BJ (cell line): ENCODE measurements around the gene MGAT4B. TPM values are rescaled to one million over a fixed set of nuclear protein-coding genes. Genes with fewer than 3 reads are reported as not detected.

Experiments
- CTCF ChIA-PET: fragments of 350-600 bp; formaldehyde crosslinking; extraction: SDS; loops from one replicate; lab custom pipeline; 2021; ENCODE audit warnings: antibody characterized with exemption, inconsistent platforms; lab: Yijun Ruan, JAX
- POLR2A ChIA-PET: fragments of 300-600 bp; sonication (Branson Sonifier 250); formaldehyde crosslinking; extraction: SDS; loops from one replicate; lab custom pipeline; 2021; ENCODE audit warnings: antibody characterized with exemption; lab: Charles Lee
- DNase-seq: peaks from one replicate; pipeline ENCODE4 v3.0.0-alpha.2; 2011; ENCODE audit warnings: low read depth
- H3K27me3 ChIP-seq: 2 replicates; pipeline ENCODE4 v1.6.0; 2011; ENCODE audit warnings: low read length; ENCODE audit not compliant: control insufficient read depth, insufficient read depth
- H3K36me3 ChIP-seq: 2 replicates; pipeline ENCODE4 v1.5.1; 2011; ENCODE audit warnings: low read length; ENCODE audit not compliant: control insufficient read depth, insufficient read depth
- H3K4me3 ChIP-seq: 2 replicates; pipeline ENCODE4 v1.5.1; 2011; ENCODE audit warnings: low read depth, mild to moderate bottlenecking, control low read depth, low read length
- polyA plus RNA-seq: library from polyadenylated mRNA; depleted of rRNA; stranded (reverse); fragments of >200 nt; gene quantifications from 2 replicates; pipeline ENCODE4 v1.2.3, GENCODE V29; 2011
- TF ChIP-seq, protein P1 (sequence below): IDR thresholded peaks from 2 replicates; pipeline ENCODE4 v1.5.1; 2011; ENCODE audit warnings: low read depth, mild to moderate bottlenecking, control low read depth, inconsistent platforms, low read length, moderate library complexity; ENCODE audit not compliant: insufficient read depth

MGAT4B gene
- polyA plus RNA-seq, 1 experiment, result 131 TPM

DNA sequence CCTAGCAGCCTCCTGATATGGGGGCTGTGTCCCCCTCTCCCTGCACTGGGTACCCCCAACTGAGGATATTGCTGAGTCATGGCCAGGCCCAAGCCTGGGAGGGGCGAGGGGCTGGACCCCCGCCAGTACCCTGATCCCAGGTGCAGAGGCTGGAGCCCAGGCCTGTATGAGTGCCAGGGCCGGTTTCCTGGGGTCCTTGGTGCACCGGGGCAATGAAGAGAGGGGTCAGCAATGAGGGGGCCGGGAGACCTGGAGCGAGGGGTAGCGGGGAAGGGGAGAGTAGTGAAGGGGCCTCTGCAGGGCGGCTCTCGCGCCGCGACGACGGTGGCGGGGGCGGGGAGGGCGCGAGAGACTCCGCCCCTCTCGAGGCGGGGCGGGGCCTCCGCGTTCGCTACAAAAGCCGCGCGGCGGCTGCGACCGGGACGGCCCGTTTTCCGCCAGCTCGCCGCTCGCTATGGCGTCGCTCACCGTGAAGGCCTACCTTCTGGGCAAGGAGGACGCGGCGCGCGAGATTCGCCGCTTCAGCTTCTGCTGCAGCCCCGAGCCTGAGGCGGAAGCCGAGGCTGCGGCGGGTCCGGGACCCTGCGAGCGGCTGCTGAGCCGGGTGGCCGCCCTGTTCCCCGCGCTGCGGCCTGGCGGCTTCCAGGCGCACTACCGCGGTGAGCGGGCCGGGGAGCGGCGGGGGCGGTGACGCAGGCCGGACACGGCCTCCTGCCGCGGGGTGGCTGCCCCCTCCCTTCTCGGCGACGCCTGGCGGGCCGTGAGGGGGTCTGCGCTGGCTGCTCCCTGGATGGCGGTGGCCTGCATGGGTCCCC, 14.0 kb upstream of the MGAT4B start, which contains the start of gene SQSTM1:
Gene SQSTM1, plus strand, starts transcription at position 423 of the 815 bp plus-strand sequence. Its CDS starts 32 bp downstream, at position 455.
- TF ChIP-seq, protein P1, sequence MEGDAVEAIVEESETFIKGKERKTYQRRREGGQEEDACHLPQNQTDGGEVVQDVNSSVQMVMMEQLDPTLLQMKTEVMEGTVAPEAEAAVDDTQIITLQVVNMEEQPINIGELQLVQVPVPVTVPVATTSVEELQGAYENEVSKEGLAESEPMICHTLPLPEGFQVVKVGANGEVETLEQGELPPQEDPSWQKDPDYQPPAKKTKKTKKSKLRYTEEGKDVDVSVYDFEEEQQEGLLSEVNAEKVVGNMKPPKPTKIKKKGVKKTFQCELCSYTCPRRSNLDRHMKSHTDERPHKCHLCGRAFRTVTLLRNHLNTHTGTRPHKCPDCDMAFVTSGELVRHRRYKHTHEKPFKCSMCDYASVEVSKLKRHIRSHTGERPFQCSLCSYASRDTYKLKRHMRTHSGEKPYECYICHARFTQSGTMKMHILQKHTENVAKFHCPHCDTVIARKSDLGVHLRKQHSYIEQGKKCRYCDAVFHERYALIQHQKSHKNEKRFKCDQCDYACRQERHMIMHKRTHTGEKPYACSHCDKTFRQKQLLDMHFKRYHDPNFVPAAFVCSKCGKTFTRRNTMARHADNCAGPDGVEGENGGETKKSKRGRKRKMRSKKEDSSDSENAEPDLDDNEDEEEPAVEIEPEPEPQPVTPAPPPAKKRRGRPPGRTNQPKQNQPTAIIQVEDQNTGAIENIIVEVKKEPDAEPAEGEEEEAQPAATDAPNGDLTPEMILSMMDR, result no peak
- peak within 1 kb of the TSS; percentile 99 for H3K4me3 ChIP-seq
- ChIA-PET CTCF (interaction anchor here (0.7 to 1.2 kb wide), 2 partner anchors 12 to 701 kb away, joined by 3 read pairs; no protein-coding TSS in a partner anchor), POLR2A (interaction anchor here (0.6 to 1.2 kb wide), 4 partner anchors 14 to 197 kb away, joined by 3 read pairs; no protein-coding TSS in a partner anchor)
- H3K27me3 ChIP-seq, result no peaks in the 10 kb centered on the region
- peaks cover 33% of the 10 kb centered on the region for H3K36me3 ChIP-seq
- DNase-seq, result no peak

DNA sequence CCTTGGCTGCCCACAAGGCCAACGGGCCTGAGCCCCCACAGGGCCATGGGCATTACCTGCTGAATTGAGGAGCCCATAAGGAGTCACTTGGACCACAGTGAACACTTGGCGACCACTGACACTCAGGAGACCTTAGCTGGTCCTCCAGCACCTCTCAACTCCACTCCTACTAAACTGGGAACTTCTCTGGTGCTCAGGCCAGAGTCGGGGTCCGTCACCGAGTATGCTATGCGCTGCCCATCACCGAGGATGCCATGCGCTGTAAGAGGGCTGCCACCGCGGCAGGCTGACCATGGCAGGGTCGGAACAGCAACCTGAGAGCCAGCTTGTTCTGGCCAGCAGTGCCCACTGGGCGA, 13.4 kb upstream of the MGAT4B start:
- H3K27me3 ChIP-seq, result no peaks in the 10 kb centered on the region
- CTCF ChIA-PET, result interaction anchor here (1.2 kb wide), 1 partner anchor 13 kb away, joined by 3 read pairs; no protein-coding TSS in a partner anchor
- DNase-seq, result no peak
- peaks cover 27% of the 10 kb centered on the region for H3K36me3 ChIP-seq
- POLR2A ChIA-PET, result interaction anchor here (0.6 to 1.2 kb wide), 3 partner anchors 13 to 196 kb away, joined by 3 read pairs; no protein-coding TSS in a partner anchor
- TF ChIP-seq, protein P1, result no peak
- peak overlapping the region; percentile 99 for H3K4me3 ChIP-seq

DNA sequence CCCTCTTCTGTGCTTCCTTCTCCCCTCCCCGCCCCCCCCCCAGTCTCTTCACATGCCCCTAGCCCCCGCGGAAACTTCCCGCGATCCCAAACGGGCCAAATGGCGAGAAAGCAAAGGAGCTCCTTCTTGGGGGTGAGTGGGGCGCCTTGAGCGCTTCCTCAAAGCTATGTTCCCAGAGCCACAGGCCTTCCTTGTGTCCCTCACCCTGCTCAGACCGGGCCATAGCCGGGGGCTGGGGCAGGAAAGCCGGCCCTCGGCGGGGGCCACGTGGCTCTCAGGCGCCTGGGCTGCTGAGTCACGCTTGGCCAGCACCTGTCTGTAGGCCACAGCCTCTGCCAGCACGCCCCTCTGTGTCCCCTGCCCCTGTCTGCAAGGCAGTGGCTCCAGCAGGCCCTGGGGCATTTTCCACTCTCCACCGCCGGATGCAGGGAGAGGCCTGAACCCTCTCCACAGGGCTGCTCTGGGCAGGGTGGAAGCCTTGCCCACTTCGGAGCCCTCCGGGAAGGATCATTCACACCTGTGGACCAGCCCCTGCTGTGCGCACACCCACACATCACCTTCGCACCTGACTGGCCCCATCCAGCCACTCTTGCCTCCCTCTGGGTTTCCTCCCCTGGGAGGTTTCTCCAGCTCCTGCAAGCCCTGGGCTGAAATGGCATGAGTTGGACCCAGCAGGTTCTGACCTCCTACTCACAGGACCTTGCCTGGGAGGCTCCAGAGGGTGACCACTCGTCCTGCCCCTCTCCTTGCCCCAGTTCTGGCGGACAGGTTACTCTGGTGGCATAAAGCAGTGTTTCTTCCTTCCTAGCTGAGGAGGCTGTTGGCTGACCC, 12.8 kb upstream of the MGAT4B start:
- CTCF ChIA-PET, result no interaction called here
- Histone ChIP-seq H3K4me3 (peak overlapping the region; percentile 99), H3K27me3 (no peaks in the 10 kb centered on the region), H3K36me3 (peaks cover 23% of the 10 kb centered on the region)
- TF ChIP-seq, protein P1, result no peak
- DNase-seq, result no peak
- POLR2A ChIA-PET, result interaction anchor here (1.2 kb wide), 1 partner anchor 12 kb away, joined by 3 read pairs; no protein-coding TSS in a partner anchor

DNA sequence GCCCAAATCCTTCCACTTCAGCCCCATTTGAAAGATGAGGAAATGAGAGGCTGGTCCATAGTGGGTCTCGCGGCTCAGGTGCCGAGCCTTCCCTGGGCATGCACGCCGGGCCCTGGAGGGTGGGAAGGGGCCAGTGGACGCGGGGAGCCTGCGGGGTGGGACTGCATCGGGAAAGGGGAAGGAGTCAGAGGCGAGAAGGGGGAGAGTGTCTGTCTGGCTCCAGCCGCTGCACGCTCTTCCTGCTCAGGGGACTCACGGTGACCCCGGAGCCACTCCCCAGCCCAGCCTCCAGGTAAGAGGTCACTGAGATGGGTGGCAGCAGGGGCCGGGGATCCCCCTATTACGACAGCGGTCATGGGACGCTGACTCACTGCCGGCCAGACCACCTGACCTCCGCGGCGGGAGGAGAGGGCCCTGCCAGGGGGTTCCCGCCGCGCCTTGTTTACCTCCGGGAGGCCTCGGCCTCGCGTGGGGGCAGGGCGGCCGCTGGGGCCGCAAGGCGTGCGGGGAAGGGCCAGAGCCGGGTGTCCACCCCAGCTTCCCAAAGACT, 12.2 kb upstream of the MGAT4B start:
- ChIA-PET CTCF (no interaction called here), POLR2A (no interaction called here)
- Histone ChIP-seq H3K36me3 (peaks cover 16% of the 10 kb centered on the region), H3K27me3 (no peaks in the 10 kb centered on the region), H3K4me3 (peak overlapping the region; percentile 19)
- TF ChIP-seq, protein P1, result no peak
- DNase-seq, result peak; percentile 64
